ENCODE results near the gene SLC30A9.
A peak's percentile ranks its signal among the peaks of the same experiment; 100 is the strongest.

SLC30A9 gene

GRCh38 chr4:41990365-41991111, at the start of gene SLC30A9:
Gene SLC30A9, plus strand, starts transcription at chr4:41990530. Its CDS starts 122 bp downstream, at chr4:41990652.
- peak; percentile 83 to 93 for DNase-seq

- DNase-seq: no peak
These were observed 49.5 kb upstream of the SLC30A9 start for GRCh38 chr4:41940834-41941233.

- DNase-seq: no peak
These were observed 46.8 kb upstream of the SLC30A9 start for GRCh38 chr4:41943506-41943905.

GRCh38 chr4:41944089-41944488, 46.2 kb upstream of the SLC30A9 start:
- no peak for DNase-seq

GRCh38 chr4:41949531-41949930, 40.8 kb upstream of the SLC30A9 start:
- no peak for DNase-seq

GRCh38 chr4:41957634-41958033, 32.7 kb upstream of the SLC30A9 start:
- peak; percentile 27 to 39 for DNase-seq

- DNase-seq: peak; percentile 28 to 55
These were observed 27.2 kb upstream of the SLC30A9 start for GRCh38 chr4:41963105-41963504.

GRCh38 chr4:41964401-41964800, 25.9 kb upstream of the SLC30A9 start:
- DNase-seq: no peak

- DNase-seq: no peak
These were observed 22.9 kb upstream of the SLC30A9 start for GRCh38 chr4:41967392-41967791.

- DNase-seq: no peak
These were observed 20.7 kb upstream of the SLC30A9 start for GRCh38 chr4:41969671-41970070.

- no peak for DNase-seq
These were observed 15.0 kb upstream of the SLC30A9 start for GRCh38 chr4:41975341-41975740.

GRCh38 chr4:41976775-41977516, 13.4 kb upstream of the SLC30A9 start:
- DNase-seq: no peak

- peak in 1 of 2 experiments; percentile 32 for DNase-seq
These were observed 12.6 kb upstream of the SLC30A9 start for GRCh38 chr4:41977709-41978108.

GRCh38 chr4:41981456-41981855, 8.9 kb upstream of the SLC30A9 start, which contains the start of gene DCAF4L1:
Gene DCAF4L1, plus strand, starts transcription at chr4:41981756. Its CDS starts 37 bp downstream, at chr4:41981793.
- no peak for DNase-seq

- DNase-seq: no peak
These were observed 7.6 kb upstream of the SLC30A9 start for GRCh38 chr4:41982716-41983115.

- DNase-seq: no peak
These were observed 5.2 kb upstream of the SLC30A9 start for GRCh38 chr4:41985151-41985550.

GRCh38 chr4:41989994-41990364, 351 bp upstream of the SLC30A9 start:
- DNase-seq: no peak

GRCh38 chr4:41991916-41992767, 1.8 kb downstream of the SLC30A9 start:
- no peak for DNase-seq

- no peak for DNase-seq
These were observed 2.9 kb downstream of the SLC30A9 start for GRCh38 chr4:41992967-41993857.

GRCh38 chr4:41994461-41994985, 4.2 kb downstream of the SLC30A9 start:
- DNase-seq: peak in 1 of 2 experiments; percentile 21

GRCh38 chr4:41998019-41998418, 7.7 kb downstream of the SLC30A9 start:
- no peak for DNase-seq

- DNase-seq: no peak
These were observed 9.0 kb downstream of the SLC30A9 start for GRCh38 chr4:41999321-41999720.

Data from AML-193 (cell line).